Measurements from ENCODE around the gene COMMD2. TPM values are rescaled to one million over a fixed set of nuclear protein-coding genes. Genes with fewer than 3 reads are reported as not detected.

Gene COMMD2
- total RNA-seq, 1 experiment from 2014 or later: 35.5 TPM

- DNase-seq (ENCODE audit: low read depth, low spot score): no peak
- no peak overlapping the region for H3K4me2 ChIP-seq (ENCODE audit: low read length)
- no TSS peak for BruUV-seq (replicated peaks)
- no peaks in the 10 kb centered on the region for H3K4me1 ChIP-seq (ENCODE audit: control insufficient read depth in 1 of 2, insufficient read depth in 2 of 2, low read length in 2 of 2)
- intact Hi-C loops (cut with micrococcal nuclease): no loop called here
- H3K9ac ChIP-seq (ENCODE audit: low read length): no peak overlapping the region
- H3K79me2 ChIP-seq (ENCODE audit: insufficient read depth, low read length): no peaks in the 10 kb centered on the region
- H4K20me1 ChIP-seq (ENCODE audit: insufficient read depth): no peaks in the 10 kb centered on the region
- no peaks in the 10 kb centered on the region for H3K27me3 ChIP-seq (ENCODE audit: insufficient read depth, low read length)
- H3K9me3 ChIP-seq (ENCODE audit: control insufficient read depth in 1 of 2, insufficient read depth in 1 of 2, low read depth in 1 of 2, low read length in 2 of 2): no peaks in the 10 kb centered on the region
- no peak for TF ChIP-seq CEBPB (IDR thresholded peaks at IDR 0.05; ENCODE audit: low read depth)
- no peak for TF ChIP-seq RAD21 (IDR thresholded peaks at IDR 0.05; ENCODE audit: low read depth)
- no peak for TF ChIP-seq REST (IDR thresholded peaks at IDR 0.05; ENCODE audit: low read depth)
- no peak for TF ChIP-seq EZH2phosphoT487 (IDR thresholded peaks at IDR 0.05; ENCODE audit: borderline replicate concordance)
- TF ChIP-seq EZH2 (IDR thresholded peaks at IDR 0.05): no peak
- no peak for TF ChIP-seq MAX (IDR thresholded peaks at IDR 0.05)
- no peak for TF ChIP-seq YY1 (IDR thresholded peaks at IDR 0.05; ENCODE audit: extremely low read depth, insufficient replicate concordance, low read depth, low read length)
- TF ChIP-seq ZNF274 (IDR thresholded peaks at IDR 0.05; ENCODE audit: low read depth, low read length): no peak
- no peak for TF ChIP-seq CBX3 (IDR thresholded peaks at IDR 0.05; ENCODE audit: low read depth)
- H3K4me3 ChIP-seq (replicated peaks in 1 of 2; ENCODE audit: low read depth in 1 of 2, low read length in 2 of 2): no peak overlapping the region
- H3K9me2 ChIP-seq (ENCODE audit: insufficient read depth): no peaks in the 10 kb centered on the region
- ChIA-PET POLR2A (no interaction called here), RAD21 (ENCODE audit: low non-redundant PET in 1 of 2, low total read pairs in 2 of 2, uncharacterized antibody in 2 of 2, unreplicated experiment in 2 of 2) (no interaction called here), CTCF (interaction anchor here (0.9 kb wide), 1 partner anchor 12 kb away, joined by 5 read pairs; no protein-coding TSS in a partner anchor)
- no peak overlapping the region for H3K27ac ChIP-seq (ENCODE audit: low read depth, low read length)
- H2AFZ ChIP-seq (ENCODE audit: low read depth, low read length, poor library complexity, severe bottlenecking): no peak overlapping the region
- ATAC-seq: no peak
- H3K36me3 ChIP-seq (ENCODE audit: control insufficient read depth in 1 of 2, insufficient read depth in 2 of 2, low read length in 2 of 2): no peaks in the 10 kb centered on the region
Measured at GRCh38 chr3:149796026-149796425, 43.7 kb upstream of the COMMD2 start.

Data from HCT116 (cell line).